Epithelial cell of alveolus of lung (primary cell): ENCODE data around the gene ZNHIT1. TPM values are rescaled to one million over a fixed set of nuclear protein-coding genes. Genes with fewer than 3 reads are reported as not detected.

Experiments used
- total RNA-seq: library from RNA; depleted of rRNA; stranded (reverse); fragments of >200 nt; gene quantifications from 2 replicates; pipeline ENCODE4 v1.2.1, GENCODE V29; 2015

Gene ZNHIT1
- 135 and 154 TPM in 2 replicates for total RNA-seq

DNA sequence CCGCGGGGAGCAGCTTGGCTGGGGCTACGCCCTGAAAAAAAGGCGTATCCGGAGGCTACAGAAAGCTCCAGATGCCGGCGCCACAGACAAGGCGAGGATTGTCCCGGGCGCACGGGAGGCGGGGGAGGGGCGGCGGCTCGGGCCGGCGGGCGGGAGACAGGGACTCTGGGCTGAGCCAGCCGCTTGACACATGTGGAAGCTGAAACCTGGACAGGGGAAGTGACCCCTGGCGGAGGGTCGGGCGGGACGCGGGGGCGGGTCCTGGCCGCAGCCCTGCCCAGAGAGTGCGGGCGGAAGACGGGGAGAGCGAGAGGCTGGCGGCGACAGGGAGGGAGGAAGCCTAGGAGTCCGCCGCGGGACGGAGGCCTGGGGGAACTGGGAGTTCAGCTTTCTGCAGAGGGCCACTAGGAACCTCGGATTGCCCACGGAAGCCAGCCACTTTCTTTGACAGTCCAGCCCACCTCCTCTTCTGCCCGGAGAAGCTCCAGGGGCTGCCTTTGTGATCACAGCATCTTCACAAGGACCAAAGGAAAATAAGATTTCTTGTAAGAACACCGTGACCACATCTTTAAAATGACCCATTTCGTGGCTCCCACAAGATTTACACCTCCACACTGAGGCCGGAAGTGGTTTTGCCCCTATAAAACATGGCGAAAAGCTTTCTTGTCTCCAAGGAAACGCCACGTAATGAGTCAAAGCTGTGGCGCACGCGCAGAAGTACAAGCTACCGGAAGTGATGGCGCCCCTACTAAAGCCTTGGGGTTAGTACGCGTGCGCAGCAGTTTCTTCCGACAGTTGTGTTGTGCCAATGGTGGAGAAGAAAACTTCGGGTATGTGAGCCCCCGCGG, at the start of gene ZNHIT1, which contains the start of gene PLOD3:
TSS of gene ZNHIT1 (plus strand) at position 778 of the 848 bp plus-strand sequence. CDS start at position 809, 31 bp downstream.
TSS of gene PLOD3 (minus strand) at position 194 of the 848 bp plus-strand sequence. CDS start 307 bp downstream, outside the sequence.

DNA sequence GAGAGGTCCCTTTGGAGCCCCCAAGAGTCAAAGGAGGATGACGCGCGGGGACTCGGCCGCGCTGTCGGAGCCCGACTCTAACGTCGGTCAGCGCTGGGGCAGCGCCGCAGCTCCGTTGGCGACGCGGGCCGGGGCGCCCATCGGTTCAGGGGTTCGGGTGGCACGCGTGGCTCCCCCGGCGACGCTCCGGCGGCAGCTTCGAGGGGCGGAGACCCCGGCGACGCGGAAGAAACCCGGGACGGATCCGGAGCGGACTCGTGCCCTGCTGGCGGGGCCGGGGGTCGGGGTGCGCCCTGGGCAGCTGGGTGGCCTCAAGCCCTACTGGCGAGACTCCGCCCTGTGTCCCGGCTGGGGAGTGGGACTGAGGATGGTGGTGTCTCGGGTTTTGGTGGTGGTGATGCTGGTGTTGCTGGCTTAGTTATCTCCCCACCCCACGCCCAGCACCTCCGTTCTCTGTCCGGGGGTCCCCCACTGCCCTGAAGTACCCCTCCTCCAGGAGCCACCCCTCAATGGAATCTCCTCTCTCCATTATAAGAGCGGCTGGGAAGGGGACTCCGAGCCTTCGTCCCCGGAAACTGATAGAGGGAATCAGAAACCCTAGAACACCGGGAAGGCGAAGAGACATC, 37.7 kb upstream of the ZNHIT1 start, which contains the start of gene NAT16:
TSS of gene NAT16 (minus strand) at position 164 of the 626 bp plus-strand sequence. CDS start 5,486 bp downstream, outside the sequence.

DNA sequence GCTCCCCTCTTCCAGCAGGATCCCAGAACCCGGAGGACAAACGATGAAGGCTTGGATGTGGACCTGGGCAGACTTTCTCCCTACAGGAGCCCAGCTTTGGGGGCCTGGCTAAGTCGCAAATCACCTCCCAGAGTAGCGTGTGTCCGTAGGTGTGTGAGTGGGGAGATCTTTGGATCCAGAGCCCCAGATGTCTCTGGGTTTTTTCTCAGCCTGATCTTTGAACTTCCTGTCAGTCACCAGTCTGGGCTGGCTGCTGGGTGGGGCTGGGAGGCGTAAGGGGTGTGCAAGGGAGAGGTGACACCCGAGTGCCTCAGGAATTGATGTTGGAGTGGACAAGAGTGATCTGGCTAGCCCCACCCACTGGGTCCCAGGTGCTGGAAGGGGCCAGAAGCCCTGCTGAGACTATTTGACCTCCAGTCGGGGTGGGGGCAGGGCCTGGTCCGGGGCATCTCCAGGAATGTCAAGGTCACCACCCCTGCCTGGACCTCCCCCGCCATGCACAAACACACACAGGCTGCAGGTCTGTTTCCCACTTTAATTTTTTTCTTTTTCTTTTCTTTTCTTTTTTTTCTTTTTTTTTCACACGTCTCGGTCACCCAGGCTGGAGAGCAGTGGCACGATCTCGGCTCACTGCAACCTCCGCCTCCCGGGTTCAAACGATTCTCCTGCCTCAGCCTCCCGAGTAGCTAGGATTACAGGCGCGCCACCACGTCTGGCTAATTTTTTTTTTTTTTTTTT, 16.9 kb upstream of the ZNHIT1 start, which contains the start of gene MOGAT3:
TSS of gene MOGAT3 (minus strand) at position 175 of the 738 bp plus-strand sequence. CDS start 182 bp downstream, outside the sequence.

DNA sequence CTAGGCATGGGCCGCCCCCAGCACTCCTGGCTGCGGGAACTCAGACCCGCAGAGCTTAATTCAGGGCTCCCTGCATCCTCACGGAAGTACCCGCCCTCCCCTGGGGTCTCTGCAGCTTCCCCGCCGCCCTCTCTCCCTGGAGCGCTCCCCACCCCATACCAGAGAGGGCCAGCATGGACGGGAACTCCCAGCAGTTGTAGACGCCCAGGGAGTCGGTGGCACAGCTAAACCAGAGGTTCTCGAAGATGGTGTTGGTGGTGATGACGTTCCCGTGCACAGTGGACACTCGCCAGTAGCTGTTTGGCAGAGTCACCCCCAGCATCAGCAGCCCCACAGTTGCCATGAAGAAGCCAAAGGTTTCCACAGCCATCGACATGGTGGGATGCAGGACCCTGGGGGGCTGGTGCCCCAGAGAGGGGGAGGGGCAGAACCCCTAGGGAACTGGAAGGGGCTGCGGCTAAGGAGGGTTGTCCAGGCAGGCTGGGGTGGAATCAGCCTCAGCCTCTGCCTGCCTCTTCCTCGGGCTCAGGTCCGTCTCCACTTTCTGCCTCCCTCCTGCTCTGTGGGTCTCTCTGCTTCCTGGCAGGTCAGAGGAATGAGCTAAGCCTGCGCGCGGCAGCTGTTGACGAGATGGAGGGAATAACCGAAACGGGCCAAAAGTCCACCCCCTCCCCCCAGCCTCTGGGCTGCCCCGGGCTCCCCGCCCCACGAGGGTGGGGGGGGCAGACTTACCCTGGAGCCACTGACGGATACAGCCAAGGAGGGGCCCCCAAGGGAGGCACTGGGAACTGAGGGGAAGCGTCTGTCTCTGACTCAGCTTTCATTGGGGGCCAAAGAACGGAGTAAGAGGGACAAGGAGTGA, 19.5 kb downstream of the ZNHIT1 start, which contains the start of gene CLDN15:
TSS of gene CLDN15 (minus strand) at position 597 of the 862 bp plus-strand sequence. CDS start at position 376, 221 bp downstream.

DNA sequence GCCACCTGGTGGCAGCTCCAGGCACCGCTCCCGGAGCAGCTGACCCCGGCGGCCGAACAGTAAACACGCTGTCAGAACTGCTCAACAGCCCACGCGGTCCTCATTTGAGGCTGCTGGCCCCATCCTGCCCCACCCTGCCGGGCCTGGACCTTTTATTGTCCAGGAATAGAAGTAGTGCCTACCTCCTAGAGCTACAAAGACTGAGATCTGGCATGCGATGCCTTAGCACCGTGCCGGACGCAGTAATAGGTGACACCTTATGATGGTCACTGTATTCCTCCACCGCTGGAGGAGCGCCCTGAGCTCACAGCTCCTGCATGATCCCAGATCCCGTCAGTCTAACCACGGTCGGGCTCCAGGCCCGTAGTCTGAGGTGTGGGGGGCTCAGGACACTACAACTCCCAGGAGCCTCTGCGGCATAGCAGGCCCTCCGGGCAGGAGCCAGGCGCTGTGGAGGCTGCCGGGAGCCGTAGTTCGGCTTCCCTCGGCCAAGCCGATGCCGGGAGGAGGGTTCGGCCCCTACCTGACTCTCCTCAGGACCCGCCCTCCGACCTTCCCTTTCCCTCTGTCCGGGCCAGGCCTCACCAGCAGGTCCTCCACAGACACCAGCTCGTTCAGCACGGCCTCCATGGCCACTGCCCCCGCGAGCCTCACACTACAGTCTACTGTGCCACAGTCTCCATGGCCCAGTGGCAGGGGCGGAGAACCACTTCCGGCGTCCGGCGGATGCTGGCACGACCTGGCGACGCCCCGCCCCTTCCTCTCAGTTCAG, 26.6 kb downstream of the ZNHIT1 start, which contains the start of gene FIS1:
TSS of gene FIS1 (minus strand) at position 707 of the 772 bp plus-strand sequence. CDS start at position 630, 77 bp downstream.

Other genes starting within 250 kb of the ZNHIT1 start
- gene MUC12, start 248.6 kb upstream of the ZNHIT1 start, total RNA-seq, result 3.0 TPM in 1 of 2 replicates, not detected in the other
- gene MUC17, start 198.1 kb upstream of the ZNHIT1 start, total RNA-seq, result not detected in 2 replicates
- gene TRIM56, start 132.7 kb upstream of the ZNHIT1 start, total RNA-seq, result 9.2 and 20.6 TPM in 2 replicates
- 85.0 and 3,652 TPM in 2 replicates for gene SERPINE1, start 91.1 kb upstream of the ZNHIT1 start, total RNA-seq
- gene AP1S1, start 63.7 kb upstream of the ZNHIT1 start, total RNA-seq, result 115 and 137 TPM in 2 replicates
- 0.40 and 0.91 TPM in 2 replicates for gene VGF, start 52.6 kb upstream of the ZNHIT1 start, total RNA-seq
- gene NAT16, start 37.9 kb upstream of the ZNHIT1 start, total RNA-seq, result not detected in 2 replicates
- gene MOGAT3, start 17.1 kb upstream of the ZNHIT1 start, total RNA-seq, result not detected in 2 replicates
- gene PLOD3, start 584 bp upstream of the ZNHIT1 start, total RNA-seq, result 61.8 and 126 TPM in 2 replicates
- 1.3 and 10.6 TPM in 2 replicates for gene CLDN15, start 19.6 kb downstream of the ZNHIT1 start, total RNA-seq
- gene FIS1, start 26.9 kb downstream of the ZNHIT1 start, total RNA-seq, result 196 and 258 TPM in 2 replicates
- gene IFT22, start 103.6 kb downstream of the ZNHIT1 start, total RNA-seq, result 19.1 and 24.6 TPM in 2 replicates
- gene COL26A1, start 144.7 kb downstream of the ZNHIT1 start, total RNA-seq, result 1.4 TPM in 1 of 2 replicates, not detected in the other